ENCODE data around the gene SPON1. TPM values are rescaled to one million over a fixed set of nuclear protein-coding genes. Genes with fewer than 3 reads are reported as not detected.

Gene SPON1
- polyA plus RNA-seq, 2 of the 4 experiments (the other 2 are of a cell fraction), result not detected

GRCh38 chr11:13947379-13947778 is 15.1 kb upstream of the SPON1 start:
- CTCF ChIA-PET, result interaction anchor here (1.4 to 2.0 kb wide), 3 partner anchors 15 to 202 kb away, joined by 3 to 4 read pairs (median 4); partner anchors contain the start of gene SPON1
- DNase-seq (ENCODE audit: low read depth in 1 of 2, low spot score in 1 of 2) (no peak), ATAC-seq (no peak), FAIRE-seq (no peak)
- H3K27ac ChIP-seq, result no peak overlapping the region
- TF ChIP-seq JUN (IDR thresholded peaks at IDR 0.05) (no peak), PHF8 (IDR thresholded peaks at IDR 0.05; ENCODE audit: borderline replicate concordance, low read depth) (no peak), NPAS2 (CRISPR knock-in tag; IDR thresholded peaks at IDR 0.05; ENCODE audit: borderline replicate concordance) (no peak), CHD2 (IDR thresholded peaks at IDR 0.05; ENCODE audit: low read length, partially characterized antibody) (no peak), ZFP36 (IDR thresholded peaks at IDR 0.05; ENCODE audit: borderline replicate concordance, partially characterized antibody) (no peak), NFE2L2 (conservative IDR thresholded peaks at IDR 0.05; ENCODE audit: low read length) (no peak), HMGXB4 (CRISPR knock-in tag; IDR thresholded peaks at IDR 0.05; ENCODE audit: borderline replicate concordance) (no peak), POLR2AphosphoS2 (conservative IDR thresholded peaks at IDR 0.05; ENCODE audit: low read length) (no peak), RNF2 (IDR thresholded peaks at IDR 0.05; ENCODE audit: borderline replicate concordance, low read depth) (no peak), ATOH8 (CRISPR knock-in tag; IDR thresholded peaks at IDR 0.05; ENCODE audit: low read depth) (no peak), FOSB (CRISPR knock-in tag; IDR thresholded peaks at IDR 0.05) (no peak), POLR2A (IDR thresholded peaks at IDR 0.05; ENCODE audit: low read length) (no peak), BCL3 (IDR thresholded peaks at IDR 0.05) (no peak), MYC (IDR thresholded peaks at IDR 0.05; ENCODE audit: borderline replicate concordance, low read length) (no peak)
- POLR2A ChIA-PET, result no interaction called here
- no peaks in the 10 kb centered on the region for H3K9me3 ChIP-seq
- no peak overlapping the region for H3K4me2 ChIP-seq
- H3K4me3 ChIP-seq, result no peak overlapping the region
- peaks cover 10% of the 10 kb centered on the region; the same call in 1 of the 3 replicates for H3K4me1 ChIP-seq

DNA sequence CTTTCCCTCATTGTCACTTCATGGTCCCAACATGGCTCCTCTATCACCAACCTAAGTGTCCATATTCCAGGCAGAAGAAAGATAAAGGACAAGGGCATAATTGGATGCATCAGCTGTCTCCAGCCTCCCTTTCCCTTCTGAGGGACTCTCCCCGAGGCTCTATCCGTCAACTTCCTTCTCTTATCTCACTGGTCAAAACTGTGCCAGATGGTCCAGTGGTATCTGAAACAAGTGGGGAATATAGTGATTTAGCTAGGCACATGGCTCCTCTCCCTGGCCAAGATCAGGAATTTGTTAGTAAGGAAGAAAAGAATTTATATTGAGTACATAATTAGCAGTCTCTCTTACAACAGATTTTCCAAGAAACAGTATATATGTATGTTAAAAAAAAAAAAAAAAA is 12.6 kb upstream of the SPON1 start:
- Histone ChIP-seq H3K4me2 (no peak overlapping the region), H3K4me3 (no peak overlapping the region), H3K9me3 (no peaks in the 10 kb centered on the region), H3K4me1 (no peaks in the 10 kb centered on the region), H3K27ac (no peak overlapping the region)
- ChIA-PET CTCF (interaction anchor here (0.8 to 1.0 kb wide), 2 partner anchors 14 to 199 kb away, joined by 3 read pairs; no protein-coding TSS in a partner anchor), POLR2A (no interaction called here)
- 43% methylated on average over 2 of the region's 2 CpGs for WGBS (ENCODE audit: missing lambda C conversion rate)
- ATAC-seq (no peak), FAIRE-seq (no peak), DNase-seq (ENCODE audit: low read depth in 1 of 2, low spot score in 1 of 2) (no peak)
- TF ChIP-seq TP53 (CRISPR knock-in tag; IDR thresholded peaks at IDR 0.05), result no peak
- peak in 1 of 2 experiments; percentile 19; a peak in 1 of 5 replicates for TF ChIP-seq RAD21 (conservative IDR thresholded peaks at IDR 0.05 in 1 of 2, IDR thresholded peaks at IDR 0.05 in 1 of 2)

- Histone ChIP-seq H3K4me2 (no peak overlapping the region), H3K27ac (no peak overlapping the region), H3K4me3 (no peak overlapping the region), H3K9me3 (no peaks in the 10 kb centered on the region), H3K4me1 (no peaks in the 10 kb centered on the region)
- ChIA-PET CTCF (interaction anchor here (0.6 to 1.8 kb wide), 7 partner anchors 13 to 915 kb away, joined by 3 to 7 read pairs (median 3); no protein-coding TSS in a partner anchor), POLR2A (no interaction called here)
- no peak for ATAC-seq
- WGBS (ENCODE audit: missing lambda C conversion rate), result 13% methylated on average over 1 of the region's 1 CpG
- DNase-seq (ENCODE audit: low read depth in 1 of 2, low spot score in 1 of 2), result no peak
- FAIRE-seq, result no peak
- no peak for TF ChIP-seq ATOH8 (CRISPR knock-in tag; IDR thresholded peaks at IDR 0.05; ENCODE audit: low read depth)
- no peak for TF ChIP-seq RARB (CRISPR knock-in tag; IDR thresholded peaks at IDR 0.05)
Observed at GRCh38 chr11:13952221-13952620, 10.3 kb upstream of the SPON1 start.

Measured in A549 (cell line).